ENCODE data around the gene HRH1.
A peak's percentile ranks its signal among the peaks of the same experiment; 100 is the strongest.

HRH1 gene

GRCh38 chr3:11211531-11212298 lies 57.4 kb downstream of the HRH1 start:
- no peak for DNase-seq

GRCh38 chr3:11212299-11212608 lies 58.0 kb downstream of the HRH1 start:
- DNase-seq: no peak

- DNase-seq: no peak
Observed at GRCh38 chr3:11212784-11213183, 58.5 kb downstream of the HRH1 start.

GRCh38 chr3:11213810-11214450 lies 59.6 kb downstream of the HRH1 start:
- no peak for DNase-seq

GRCh38 chr3:11214451-11214978 lies 60.2 kb downstream of the HRH1 start:
- no peak for DNase-seq

- DNase-seq: peak in 1 of 2 donors; percentile 19
Observed at GRCh38 chr3:11217370-11217769, 63.1 kb downstream of the HRH1 start.

GRCh38 chr3:11220230-11220629 lies 65.9 kb downstream of the HRH1 start:
- no peak for DNase-seq

- DNase-seq: no peak
Observed at GRCh38 chr3:11221818-11222415, 67.6 kb downstream of the HRH1 start.

- DNase-seq: no peak
Observed at GRCh38 chr3:11224010-11224409, 69.7 kb downstream of the HRH1 start.

GRCh38 chr3:11224870-11225229 lies 70.6 kb downstream of the HRH1 start:
- DNase-seq: no peak

GRCh38 chr3:11226042-11226370 lies 71.7 kb downstream of the HRH1 start:
- no peak for DNase-seq

- DNase-seq: no peak
Observed at GRCh38 chr3:11228041-11228440, 73.7 kb downstream of the HRH1 start.

- no peak for DNase-seq
Observed at GRCh38 chr3:11230125-11230524, 75.8 kb downstream of the HRH1 start.

GRCh38 chr3:11230832-11231231 lies 76.5 kb downstream of the HRH1 start:
- DNase-seq: no peak

GRCh38 chr3:11235385-11235784 lies 81.1 kb downstream of the HRH1 start:
- no peak for DNase-seq

GRCh38 chr3:11236588-11237461 lies 82.5 kb downstream of the HRH1 start:
- DNase-seq: no peak

GRCh38 chr3:11238060-11238459 lies 83.8 kb downstream of the HRH1 start:
- DNase-seq: no peak

GRCh38 chr3:11238880-11239279 lies 84.6 kb downstream of the HRH1 start:
- DNase-seq: no peak

- no peak for DNase-seq
Observed at GRCh38 chr3:11239796-11240195, 85.5 kb downstream of the HRH1 start.

- no peak for DNase-seq
Observed at GRCh38 chr3:11240496-11240895, 86.2 kb downstream of the HRH1 start.

- DNase-seq: no peak
Observed at GRCh38 chr3:11244121-11244677, 89.9 kb downstream of the HRH1 start.

- DNase-seq: no peak
Observed at GRCh38 chr3:11245276-11245675, 91.0 kb downstream of the HRH1 start.
